SK-N-SH (cell line): ENCODE data around the gene ABHD16B.

Experiments
- EP300 ChIP-seq, 2 experiments: IDR thresholded peaks; 2 replicates each; pipeline versions ENCODE4 v1.4.0 to v1.6.1; 2012; ENCODE audit warnings: borderline replicate concordance in 1 of 2, low read depth in 1 of 2, low read length in 1 of 2
- EZH2phosphoT487 ChIP-seq: fragments of 200-600 bp; sonication (generic); IDR thresholded peaks from 2 replicates; pipeline ENCODE4 v1.6.1; 2017; ENCODE audit warnings: low read depth, mixed run types, mild to moderate bottlenecking, antibody characterized with exemption, moderate library complexity, borderline replicate concordance
- FOSL2 ChIP-seq: IDR thresholded peaks from 2 replicates; pipeline ENCODE4 v1.4.0; 2012; ENCODE audit warnings: low read depth, mild to moderate bottlenecking, moderate library complexity, borderline replicate concordance
- GATA2 ChIP-seq: sonication (generic); formaldehyde crosslinking; IDR thresholded peaks from 2 replicates; pipeline ENCODE4 v1.5.0; 2020; ENCODE audit warnings: mild to moderate bottlenecking, missing genetic modification reagents
- RAD21 ChIP-seq: IDR thresholded peaks from 2 replicates; pipeline ENCODE4 v1.6.1; 2012; ENCODE audit warnings: mild to moderate bottlenecking, low read length
- RXRA ChIP-seq: IDR thresholded peaks from 2 replicates; pipeline ENCODE4 v1.4.0; 2012; ENCODE audit warnings: low read depth, mild to moderate bottlenecking, borderline replicate concordance
- YY1 ChIP-seq: IDR thresholded peaks from 2 replicates; pipeline ENCODE4 v1.4.0; 2012; ENCODE audit warnings: low read depth, mild to moderate bottlenecking
- TF ChIP-seq, protein P1 (sequence below): fragments of 200-600 bp; sonication (generic); IDR thresholded peaks from 2 replicates; pipeline ENCODE4 v1.6.1; 2017; ENCODE audit warnings: antibody characterized with exemption, mild to moderate bottlenecking, moderate library complexity
- TF ChIP-seq, protein P2 (sequence below): fragments of 150-350 bp; IDR thresholded peaks from 2 replicates; pipeline ENCODE4 v1.6.1; 2016; ENCODE audit warnings: mild to moderate bottlenecking, low read depth, low read length
- TF ChIP-seq, protein P3 (sequence below): IDR thresholded peaks from 2 replicates; pipeline ENCODE4; 2012

DNA sequence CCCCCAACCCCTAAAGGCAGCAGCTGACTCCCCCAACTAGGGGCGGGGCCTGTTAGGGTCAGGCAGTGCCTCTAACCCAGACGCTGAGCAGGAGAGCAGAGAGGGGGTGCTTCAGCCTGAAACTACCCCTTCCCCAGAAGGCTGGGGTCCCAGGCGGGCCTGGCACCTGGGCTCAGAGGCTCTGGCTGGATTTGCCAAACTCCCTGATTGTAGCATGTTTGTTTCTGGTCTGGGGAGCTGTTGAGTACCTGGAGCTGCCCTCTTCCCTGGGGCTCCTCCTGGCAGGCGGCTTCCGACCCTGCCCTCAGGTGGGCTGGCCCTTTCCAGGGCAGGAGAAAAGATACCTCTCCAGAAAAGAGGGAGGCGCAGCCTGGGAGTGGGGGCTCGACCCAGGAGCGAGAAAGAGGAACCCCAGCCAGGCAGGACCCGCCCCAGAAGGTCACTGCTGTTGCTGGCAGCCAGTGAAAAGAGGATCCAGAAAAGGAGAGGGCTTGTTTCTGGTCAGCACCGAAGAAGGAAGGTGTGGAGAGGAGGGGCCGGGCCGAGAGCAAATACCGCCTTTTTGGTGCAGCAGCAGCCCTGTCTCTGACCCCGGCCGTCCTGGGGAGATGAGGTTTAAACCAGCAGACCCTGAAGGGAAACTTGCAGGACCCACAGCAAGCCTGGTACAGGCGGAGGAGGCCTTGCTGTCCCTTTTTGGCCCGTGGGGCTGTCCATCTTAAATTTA, 810 bp upstream of the ABHD16B start:
- TF ChIP-seq, protein P1, sequence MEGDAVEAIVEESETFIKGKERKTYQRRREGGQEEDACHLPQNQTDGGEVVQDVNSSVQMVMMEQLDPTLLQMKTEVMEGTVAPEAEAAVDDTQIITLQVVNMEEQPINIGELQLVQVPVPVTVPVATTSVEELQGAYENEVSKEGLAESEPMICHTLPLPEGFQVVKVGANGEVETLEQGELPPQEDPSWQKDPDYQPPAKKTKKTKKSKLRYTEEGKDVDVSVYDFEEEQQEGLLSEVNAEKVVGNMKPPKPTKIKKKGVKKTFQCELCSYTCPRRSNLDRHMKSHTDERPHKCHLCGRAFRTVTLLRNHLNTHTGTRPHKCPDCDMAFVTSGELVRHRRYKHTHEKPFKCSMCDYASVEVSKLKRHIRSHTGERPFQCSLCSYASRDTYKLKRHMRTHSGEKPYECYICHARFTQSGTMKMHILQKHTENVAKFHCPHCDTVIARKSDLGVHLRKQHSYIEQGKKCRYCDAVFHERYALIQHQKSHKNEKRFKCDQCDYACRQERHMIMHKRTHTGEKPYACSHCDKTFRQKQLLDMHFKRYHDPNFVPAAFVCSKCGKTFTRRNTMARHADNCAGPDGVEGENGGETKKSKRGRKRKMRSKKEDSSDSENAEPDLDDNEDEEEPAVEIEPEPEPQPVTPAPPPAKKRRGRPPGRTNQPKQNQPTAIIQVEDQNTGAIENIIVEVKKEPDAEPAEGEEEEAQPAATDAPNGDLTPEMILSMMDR: no peak
- TF ChIP-seq RAD21: no peak
- no peak for TF ChIP-seq EZH2phosphoT487
- no peak for TF ChIP-seq GATA2
- no peak for TF ChIP-seq EP300 (IDR thresholded peaks at IDR 0.05; ENCODE audit: borderline replicate concordance in 1 of 2, low read depth in 1 of 2, low read length in 1 of 2)
- TF ChIP-seq FOSL2: no peak
- no peak for TF ChIP-seq YY1
- TF ChIP-seq RXRA: no peak
- TF ChIP-seq, protein P2, sequence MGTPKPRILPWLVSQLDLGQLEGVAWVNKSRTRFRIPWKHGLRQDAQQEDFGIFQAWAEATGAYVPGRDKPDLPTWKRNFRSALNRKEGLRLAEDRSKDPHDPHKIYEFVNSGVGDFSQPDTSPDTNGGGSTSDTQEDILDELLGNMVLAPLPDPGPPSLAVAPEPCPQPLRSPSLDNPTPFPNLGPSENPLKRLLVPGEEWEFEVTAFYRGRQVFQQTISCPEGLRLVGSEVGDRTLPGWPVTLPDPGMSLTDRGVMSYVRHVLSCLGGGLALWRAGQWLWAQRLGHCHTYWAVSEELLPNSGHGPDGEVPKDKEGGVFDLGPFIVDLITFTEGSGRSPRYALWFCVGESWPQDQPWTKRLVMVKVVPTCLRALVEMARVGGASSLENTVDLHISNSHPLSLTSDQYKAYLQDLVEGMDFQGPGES: no peak
- TF ChIP-seq, protein P3, sequence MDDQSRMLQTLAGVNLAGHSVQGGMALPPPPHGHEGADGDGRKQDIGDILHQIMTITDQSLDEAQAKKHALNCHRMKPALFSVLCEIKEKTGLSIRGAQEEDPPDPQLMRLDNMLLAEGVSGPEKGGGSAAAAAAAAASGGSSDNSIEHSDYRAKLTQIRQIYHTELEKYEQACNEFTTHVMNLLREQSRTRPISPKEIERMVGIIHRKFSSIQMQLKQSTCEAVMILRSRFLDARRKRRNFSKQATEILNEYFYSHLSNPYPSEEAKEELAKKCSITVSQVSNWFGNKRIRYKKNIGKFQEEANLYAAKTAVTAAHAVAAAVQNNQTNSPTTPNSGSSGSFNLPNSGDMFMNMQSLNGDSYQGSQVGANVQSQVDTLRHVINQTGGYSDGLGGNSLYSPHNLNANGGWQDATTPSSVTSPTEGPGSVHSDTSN: no peak
